GM19193 (cell line): ENCODE data around the gene GPR32.
A peak's percentile ranks its signal among the peaks of the same experiment; 100 is the strongest.

Experiments
- POLR2A ChIP-seq: IDR thresholded peaks from 4 replicates; pipeline ENCODE4 v1.6.1; 2011; ENCODE audit not compliant: insufficient read depth, insufficient read length; ENCODE audit errors: extremely low read depth

The GPR32 gene

DNA sequence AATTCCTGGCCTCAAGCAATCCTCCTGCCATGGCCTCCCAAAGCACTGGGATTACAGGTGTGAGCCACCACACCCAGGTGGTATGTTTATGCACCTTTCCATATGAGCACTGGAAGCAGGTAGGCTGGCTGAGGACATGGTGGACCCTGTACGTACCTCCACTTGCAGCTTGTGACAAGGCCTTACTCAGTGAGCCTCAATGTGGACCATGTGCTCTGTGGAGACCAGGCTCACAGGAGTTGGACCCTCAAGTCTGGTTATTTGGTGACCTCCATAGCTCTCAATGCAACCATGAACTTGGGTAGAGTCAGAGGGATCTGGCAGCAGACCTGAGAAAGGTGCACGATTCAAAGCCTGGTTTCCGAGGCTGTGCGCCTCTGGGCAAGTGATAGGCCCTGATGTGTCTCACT lies 25.4 kb downstream of the GPR32 start:
- TF ChIP-seq POLR2A = no peak

DNA sequence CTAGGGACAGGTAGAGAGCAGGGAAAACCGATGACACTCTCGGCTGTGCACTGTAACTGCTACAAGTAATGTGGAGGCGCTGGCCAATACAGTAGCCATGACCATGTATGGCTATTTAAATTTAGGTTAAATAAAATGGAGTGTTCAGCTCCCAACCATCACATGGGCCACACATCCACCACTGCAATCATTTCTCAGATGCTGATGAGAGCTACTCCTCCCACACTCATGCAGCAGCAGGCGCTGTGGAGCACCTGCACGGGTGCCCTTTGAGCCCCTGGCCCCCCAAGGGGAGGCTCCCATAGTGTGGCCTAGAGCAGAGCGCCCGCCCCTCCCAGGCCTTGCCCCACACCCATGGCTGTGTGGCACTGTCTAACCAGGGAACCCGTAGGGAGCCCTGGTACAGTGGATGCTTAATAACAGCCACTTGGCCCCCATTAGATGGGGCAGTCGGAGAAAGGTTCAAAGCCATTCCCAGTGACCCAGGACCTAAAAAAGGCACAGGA lies 25.9 kb downstream of the GPR32 start:
- no peak for TF ChIP-seq POLR2A

DNA sequence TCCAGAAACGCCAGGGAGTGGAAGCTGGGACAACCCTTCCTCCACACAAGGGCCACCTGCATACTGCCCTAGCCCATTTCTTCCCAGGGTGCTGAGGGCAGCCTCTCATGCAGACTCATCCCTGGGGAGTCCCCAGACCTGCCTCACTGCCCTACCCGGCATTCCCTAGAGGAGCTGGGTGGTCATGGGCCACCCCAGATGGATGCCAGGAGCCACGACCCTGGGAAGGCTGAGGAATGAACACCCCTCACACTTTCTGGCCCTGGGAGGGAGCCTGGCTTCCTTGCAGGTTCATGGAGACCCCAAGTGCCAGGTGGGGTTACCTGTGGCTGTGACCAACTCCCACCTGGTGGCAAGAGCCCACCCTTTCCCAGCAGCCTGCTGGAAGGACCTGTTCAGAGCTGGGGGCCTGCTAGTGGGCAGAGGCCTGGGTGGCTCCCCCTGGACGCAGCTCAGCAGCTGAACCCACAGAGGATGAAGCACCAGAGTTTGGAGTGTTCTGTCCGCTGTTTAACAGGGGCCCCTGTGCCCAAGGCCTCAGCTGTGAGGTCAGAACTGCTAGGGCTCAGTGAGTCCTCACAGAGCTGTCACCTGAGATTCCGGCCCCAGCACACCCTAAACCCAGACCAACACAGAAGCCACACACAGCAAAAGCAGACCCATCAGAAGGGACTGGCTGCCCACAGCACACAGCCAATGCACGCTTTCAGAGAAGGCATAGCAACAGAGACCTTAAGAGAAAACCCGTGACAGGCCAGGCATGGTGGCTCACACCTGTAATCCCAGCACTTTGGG lies 26.6 kb downstream of the GPR32 start:
- TF ChIP-seq POLR2A = no peak

DNA sequence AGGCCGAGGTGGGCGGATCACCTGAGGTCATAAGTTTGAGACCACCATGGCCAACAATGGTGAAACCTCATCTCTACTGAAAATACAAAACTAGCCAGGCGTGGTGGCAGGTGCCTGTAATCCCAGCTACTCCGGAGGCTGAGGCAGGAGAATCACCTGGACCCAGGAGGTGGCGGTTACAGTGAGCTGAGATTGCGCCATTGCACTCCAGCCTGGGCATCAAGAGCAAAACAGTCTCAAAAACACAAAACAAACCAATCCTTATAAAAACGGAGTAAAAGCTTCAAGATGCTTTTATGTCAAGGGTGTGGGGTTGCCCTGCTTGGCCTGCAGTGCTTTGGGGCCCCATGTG lies 27.1 kb downstream of the GPR32 start:
- no peak for TF ChIP-seq POLR2A

DNA sequence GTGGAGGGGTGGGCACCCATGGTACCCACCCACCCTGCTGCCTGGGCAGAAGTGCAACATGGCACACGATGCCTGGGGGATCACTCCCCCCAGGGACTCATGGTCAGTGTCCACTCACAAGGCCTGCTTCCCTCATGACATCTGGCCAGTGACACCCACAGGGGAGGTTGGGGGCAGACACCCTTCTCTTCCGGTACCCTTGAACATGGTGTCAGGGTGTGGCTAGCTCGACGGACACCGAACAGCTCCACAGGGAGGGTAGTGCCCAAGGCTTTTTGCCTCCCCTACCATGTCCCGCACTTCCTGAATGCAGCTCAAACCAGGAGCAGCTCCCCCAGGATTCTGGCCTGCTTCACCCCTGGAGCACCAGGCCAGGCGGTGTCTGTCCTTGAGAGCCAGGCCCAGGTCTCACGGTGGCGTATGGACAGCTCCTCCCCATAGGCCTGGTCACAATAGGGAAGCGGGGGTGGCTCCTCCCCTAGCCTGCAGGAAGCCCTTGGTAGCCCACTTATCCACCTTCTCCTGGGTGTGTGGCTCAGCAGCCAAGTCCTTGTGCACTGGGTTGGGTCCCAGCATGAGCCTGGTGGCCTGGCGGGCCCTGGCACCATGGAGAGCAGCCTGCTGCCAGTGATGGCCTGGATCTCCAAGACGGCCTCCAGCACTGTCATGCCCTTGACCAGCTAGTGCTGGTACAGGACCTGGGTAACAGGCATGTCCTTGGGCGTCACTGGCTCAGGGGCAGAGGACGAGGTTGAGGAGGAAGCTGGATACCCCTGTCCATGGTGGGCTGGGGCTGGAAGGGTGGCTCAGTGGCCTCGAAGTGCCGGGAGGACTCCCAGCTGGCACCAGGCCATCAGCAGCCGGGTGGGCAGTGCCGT lies 27.8 kb downstream of the GPR32 start:
- TF ChIP-seq POLR2A = peak; percentile 25

DNA sequence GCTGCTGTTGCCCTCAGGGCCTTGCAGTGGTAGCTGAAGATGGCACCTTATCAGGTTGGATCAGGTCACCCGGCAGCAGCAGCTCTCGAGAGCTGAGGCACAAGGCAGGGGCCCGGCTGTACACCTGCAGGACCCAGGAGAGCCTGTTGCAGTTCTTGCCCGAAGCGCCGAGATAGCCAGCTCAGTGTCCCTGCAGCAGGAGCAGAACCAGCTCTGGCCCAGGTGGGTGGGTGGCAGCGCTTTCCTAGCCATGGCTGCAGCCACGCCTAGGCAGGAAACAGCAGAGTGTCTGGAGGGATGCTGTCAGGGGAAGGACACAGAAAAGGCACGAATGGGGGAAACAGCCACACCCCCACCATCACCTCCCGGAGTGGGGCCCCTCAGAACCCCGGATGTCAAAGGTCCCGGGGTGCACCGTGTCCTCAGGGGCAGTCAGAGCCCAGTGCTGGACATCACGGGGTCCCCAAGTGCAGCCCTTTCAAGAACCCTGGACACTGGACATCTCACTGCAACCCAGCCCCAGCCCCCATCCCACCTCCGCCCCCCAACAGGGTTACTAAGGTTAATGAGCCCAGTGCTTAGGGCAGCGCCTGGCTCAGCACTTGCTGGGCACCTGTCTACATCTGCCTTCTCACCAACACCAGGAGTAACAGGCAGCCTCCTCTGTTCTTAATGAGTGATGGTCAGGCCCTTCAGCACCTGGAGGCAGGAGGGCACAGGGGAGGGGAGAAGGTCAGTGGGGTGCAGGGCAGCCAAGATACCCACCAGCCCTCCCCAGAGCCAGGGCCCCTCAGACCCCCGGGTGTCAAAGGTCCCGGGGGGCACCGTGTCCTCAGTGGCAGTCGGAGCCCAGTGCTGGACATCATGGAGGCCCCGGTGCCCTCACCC lies 28.6 kb downstream of the GPR32 start:
- no peak for TF ChIP-seq POLR2A

DNA sequence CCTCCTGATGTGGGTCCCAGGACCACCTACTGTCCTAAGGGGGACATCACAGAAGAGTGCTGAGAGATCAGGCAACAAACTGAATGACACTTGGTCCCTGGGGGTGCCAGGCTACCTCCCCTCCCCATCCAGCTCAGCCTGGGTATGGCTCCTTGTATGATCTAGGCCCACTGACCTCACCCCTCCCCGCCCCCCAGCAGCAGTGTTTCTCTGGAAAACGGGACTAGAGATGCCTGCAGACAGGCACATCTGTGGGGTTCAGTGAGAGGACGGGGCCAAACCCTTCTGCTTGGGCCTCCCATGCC lies 29.2 kb downstream of the GPR32 start:
- TF ChIP-seq POLR2A = no peak

DNA sequence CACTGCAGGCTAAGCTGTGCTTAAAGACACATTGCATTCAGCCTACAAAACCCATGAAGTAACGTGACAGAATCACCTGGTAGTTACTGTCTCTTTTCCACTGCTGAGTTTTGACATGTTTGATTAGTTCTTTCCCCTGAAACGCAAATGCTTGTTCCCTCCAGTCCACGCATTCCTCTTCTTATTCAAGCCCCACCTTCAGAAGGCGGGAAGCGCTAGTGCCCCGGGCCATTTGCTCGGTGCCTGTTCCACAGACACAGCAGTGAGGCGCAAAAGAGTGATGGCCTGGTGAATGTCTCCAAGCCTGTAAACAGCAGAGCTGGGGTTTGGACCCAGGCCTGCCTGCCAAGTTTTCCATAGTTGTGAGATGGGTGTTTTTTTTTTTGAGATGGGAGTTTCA lies 30.8 kb downstream of the GPR32 start:
- no peak for TF ChIP-seq POLR2A

DNA sequence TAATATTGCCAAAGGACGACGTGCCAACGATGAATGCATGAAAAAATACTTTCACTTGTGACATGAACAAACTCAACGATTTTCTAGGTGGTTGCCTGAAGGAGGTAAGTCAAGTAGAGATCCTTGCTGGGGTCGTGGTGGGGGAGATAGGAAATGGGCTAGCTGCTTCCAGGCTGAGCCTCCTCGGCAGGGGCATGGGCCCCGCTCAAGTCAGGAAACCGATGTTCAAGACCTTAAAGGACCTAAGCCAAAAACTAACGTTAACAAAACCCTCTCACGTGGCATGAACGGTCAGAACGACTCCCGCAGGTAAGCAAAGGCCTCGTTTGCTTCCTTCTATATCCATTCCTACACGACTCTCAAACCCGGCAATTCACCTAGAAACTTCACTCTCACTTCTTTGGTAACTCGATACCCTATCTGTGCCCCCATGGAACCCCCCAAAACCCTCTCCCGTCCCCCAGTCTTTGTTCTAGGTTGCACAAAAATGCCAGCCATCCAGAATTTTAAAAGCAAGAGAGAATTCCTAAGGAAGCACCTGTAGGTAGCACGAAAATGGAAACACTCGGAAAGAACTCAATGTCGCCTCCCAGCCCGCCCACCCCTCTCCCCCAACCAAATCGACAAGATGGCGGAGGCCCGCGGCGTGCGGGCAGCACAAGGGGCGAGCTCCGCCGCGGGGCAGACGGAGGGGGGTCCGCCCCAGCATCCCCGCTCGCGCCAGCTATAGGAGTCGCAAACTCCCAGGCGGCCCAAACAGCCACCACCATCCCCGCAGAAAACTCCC lies 33.6 kb downstream of the GPR32 start:
- peak; percentile 16 for TF ChIP-seq POLR2A

DNA sequence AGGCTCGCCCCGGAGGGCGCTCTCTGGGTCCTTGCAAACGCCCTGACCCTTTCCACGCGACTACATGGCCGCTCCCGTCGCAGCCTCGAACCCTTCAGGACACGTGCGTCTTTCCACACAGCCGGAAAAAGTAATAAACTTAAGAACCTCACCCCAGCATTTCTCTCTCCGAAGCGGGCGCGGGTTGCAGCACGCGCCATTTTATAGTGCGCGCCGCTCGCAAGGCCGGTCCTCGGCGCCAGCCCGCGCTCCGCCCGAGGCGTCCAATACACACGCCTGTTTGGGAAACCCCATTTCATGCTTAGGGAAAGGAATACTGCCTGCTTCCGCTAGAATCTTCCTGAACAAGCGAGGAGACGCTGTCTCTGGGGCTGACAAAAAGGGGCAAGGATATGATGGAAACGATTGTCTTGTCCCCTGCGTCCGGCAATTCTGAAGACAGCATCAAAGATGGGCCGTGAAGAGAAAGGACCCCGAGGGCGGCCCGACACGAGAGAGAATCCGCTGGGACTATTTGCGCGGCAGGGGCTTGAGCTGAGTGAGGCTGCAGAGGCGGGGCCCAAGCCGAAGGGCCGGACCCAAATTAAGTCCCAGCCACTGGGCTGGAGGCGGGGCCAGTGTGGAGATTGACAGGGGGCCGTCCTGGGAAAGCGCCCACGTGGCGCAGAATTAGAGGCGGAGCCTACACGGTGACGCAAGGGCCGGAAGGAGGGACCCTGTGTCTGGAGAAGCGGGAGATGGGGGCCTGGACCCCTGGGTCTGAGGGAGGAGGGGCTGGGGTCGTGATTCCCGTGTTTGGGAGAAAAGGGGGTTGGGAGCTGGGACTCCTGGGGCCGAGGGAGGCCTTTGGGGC lies 34.4 kb downstream of the GPR32 start:
- peak; percentile 99 for TF ChIP-seq POLR2A

DNA sequence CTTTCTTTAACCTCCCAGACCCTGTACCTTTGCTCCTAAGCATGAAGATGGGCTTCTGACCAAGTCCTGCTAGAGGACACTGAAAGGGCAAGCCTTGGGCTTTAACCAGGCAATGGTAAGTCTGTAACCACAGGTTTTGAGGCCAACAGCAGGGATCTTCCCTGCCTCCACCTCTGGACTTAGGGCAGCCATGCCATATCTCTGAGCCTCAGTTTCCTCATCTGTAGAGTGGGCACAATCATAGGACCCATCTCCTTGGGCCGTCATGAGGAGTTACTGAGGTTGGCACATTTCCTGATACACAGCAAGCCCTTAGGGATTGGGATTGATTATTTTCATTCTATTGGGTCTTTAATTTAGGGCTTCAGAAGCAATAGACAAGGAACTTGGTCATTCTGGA lies 38.6 kb downstream of the GPR32 start:
- TF ChIP-seq POLR2A = no peak

DNA sequence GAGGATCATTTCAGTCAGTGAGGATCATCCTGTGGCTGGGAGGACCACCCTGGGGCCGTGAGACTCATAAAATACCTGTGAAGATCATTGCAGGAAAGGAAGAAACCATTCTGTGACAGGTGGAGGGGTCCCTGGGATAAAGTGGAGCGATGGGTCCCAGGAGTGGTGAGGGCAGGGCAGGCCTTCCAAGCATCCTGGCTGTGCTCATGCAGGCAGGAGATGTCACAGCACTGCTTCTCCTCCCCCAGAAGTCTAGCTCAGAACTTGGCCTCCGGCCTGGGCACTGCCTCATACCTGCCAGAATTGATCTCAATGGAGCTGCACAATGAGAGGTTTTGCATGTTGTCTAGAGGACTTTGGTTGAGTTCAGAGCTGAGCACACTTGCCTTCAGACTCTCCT lies 42.2 kb downstream of the GPR32 start:
- no peak for TF ChIP-seq POLR2A

DNA sequence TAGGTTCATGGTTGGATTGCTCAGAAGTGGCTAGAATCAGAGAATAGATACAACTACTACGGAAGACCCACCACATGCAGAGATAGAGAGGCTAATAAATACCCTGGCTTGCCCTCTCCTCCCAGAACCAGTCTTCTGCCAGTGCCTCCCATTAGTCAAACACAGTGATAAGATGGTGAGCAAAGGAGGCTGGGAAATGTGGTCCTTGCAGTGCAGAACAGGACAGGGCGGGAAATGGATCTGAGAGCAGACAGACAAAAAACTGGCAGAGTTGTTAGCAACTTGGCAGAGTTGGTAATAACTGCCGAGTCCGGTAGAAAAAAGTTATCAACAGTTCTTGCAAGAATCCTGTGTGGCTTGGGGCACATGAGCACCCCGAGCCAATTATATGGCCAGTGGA lies 44.6 kb downstream of the GPR32 start:
- no peak for TF ChIP-seq POLR2A

DNA sequence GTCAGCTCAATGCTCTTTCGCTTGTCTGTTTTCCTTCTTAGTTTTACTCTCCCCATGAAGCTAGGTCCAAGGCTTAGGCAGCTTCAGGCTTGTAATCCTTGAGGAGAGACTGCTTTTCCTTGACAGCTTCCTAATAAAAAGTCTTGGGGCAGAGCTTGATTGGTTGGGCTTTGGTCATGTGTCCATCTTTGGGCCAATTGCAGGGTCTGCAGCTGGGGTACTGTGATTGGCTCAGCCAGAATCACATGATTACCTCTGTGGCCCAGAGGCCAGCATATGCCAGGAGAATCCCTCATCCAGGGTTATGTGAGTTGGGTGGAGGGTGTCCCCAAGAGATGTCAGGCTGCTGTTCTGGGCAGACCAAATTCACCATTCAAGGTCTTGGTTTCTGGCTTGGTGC lies 45.2 kb downstream of the GPR32 start:
- TF ChIP-seq POLR2A = no peak
